ENCODE measurements around the gene LEMD1.
A peak's percentile ranks its signal among the peaks of the same experiment; 100 is the strongest.
"Not testable (repeated sequence)": the region's sequence is repeated elsewhere in the genome, so short reads cannot be mapped to it uniquely, and the experiment has no call there.

LEMD1 gene

DNA sequence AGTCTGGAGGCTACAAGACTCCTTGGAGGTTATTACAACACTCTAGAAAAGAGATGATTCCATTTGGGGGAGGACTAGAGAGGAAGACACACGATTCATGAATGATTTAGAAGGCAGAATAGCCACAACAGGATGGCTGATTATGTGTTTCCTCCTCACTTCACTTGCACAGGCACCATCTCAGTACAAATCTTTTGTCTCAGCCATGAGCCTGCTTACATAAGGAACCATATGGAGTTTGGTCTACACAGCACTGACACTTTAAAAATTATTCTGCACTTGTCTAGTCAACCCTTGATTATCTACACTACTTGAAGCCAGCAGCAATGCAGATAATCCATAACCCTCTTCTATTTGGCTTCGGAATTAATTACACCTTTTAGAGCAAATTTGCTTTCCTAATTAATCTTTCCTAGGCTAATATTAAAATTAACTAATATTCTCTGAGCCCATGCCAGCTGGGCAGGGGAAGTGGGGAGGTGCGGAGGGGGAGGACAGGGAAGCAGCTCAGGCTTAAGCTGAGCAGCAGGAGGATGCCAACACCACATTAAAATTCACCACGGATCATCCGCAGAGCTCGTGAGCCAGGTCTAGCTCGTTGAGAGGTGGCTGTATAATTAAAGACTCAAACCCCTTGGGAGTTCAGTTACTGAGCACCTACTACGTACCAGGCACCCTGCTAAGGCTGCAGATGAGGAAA is 3.2 kb upstream of the LEMD1 start:
- DNase-seq, result no peak

DNA sequence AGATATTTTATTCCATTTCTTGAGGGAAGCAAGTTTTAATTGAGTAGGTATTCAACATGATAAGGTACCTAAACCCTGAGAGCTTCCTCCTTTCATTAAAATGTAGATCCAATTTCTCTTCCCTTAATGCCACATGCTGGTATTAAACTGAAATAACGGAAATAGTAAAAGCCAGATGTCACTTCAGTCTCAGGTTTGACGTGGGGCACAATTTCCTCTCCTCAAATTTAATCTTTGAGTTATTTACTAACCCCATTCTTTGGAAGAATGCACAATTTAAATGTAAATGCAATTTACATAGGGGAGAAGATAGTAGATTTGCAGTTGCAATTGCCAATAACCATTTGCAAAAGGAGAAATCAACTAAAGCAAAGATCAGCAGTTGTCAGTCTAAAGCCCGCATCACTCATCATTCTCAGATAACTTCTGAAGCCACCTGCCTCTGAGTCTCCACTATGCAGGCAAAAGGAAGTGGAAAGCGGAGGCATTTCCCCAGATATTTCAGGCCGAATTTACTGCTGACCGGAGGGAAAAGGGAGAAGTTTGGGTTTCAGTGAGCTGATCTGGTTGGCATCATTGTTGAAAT is 2.1 kb upstream of the LEMD1 start:
- no peak for DNase-seq

DNA sequence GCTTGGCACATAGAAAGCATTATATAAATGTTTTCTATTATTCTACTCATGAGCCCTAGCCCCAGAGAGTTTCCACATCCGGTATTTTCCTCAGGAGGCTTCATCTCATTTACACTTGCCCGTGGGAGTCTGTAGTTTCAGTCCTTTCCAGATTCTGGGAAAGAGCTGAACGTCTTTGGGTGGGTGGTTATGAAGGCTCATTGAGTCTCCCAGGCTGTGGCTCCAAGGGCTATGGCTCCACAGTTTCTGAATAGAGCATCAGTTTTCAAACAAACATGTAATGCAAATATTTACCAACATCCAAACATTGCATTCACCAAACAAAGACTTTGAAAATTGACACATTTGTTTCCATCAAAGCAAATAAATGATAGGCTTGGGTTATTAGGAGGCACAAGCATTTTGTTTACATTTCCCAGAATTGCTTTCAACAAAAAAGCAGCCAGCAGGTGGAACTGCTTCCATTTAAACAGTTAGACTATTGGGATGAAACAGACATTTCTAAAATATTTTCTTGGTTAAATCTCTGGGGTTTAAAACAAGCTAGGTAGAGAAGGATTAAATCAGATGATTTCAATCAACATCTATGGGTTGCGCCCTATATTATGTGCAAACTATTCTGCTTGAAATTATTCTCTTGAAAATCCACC is 1.3 kb upstream of the LEMD1 start:
- no peak for DNase-seq

DNA sequence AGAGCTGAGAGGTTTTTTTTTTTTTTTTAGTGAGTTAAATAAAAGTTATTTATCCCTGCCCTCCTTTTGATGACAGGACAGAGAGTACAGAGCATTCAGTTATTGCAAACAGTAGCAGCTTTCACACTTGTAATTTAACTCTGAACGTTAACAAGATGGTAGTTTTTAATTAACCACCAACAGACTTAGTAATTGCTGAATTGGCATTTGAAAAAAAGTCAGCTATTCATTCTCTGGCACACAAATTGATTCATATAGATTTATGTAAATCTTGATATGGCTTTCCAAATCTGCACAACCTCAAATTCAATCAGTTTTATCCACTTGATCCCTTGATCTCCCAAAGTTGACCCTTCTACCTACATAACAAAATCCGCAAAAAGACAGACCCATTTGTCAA is 918 bp downstream of the LEMD1 start:
- no peak for DNase-seq

DNA sequence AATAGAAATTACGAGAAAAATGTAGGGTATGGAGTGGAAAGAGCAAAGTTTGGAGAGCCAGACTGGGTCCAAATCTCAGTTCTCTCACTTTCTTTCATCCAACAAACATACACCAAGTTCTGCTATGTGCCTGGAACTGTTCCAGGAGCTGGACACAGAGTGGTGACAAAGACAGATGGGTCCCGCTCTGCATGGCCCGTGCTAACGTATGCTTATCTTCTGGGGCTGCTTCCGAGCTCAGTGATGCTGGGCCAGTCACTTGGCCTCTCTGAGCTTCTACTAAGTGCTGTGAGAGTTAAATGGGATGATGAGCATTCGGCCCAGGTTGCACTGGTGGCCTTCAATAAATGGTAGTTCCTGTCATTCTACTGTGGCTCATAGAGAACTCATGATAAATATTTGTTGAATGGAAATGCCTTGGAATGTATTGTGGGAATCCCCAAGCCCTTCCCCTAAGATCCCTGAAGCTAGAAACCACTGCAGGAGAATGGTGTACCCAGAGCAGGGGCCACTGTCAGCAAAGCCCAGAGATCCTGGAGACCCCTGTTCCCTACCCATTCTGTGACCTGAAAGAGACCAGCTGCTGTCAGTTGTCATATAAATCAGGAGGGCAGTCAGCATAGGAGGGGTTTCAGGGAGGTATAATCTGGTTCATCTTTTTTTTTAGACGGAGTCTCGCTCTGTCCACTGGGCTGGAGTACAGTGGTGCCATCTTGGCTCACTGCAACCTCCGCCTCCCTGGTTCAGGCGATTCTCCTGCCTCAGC is 3.8 kb downstream of the LEMD1 start:
- no peak for DNase-seq

DNA sequence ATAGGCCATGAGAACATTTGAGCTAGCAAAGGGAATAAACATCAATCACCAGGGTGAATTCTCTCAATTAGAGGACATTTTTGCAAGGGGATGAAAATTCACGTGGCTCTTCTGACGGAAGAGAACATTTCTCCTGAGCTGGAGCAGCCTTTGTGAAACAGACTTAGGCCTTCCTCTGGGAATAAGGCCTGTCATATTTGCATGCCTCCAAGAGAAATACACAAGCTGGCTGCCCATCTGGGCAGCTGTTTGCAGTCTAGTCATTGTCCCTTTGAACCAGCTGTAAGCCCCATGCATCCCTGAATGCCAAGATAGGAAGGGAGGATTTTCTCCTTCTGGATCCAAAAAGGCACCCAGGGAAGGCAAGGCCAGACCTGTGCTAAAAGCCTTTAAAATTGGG is 5.5 kb downstream of the LEMD1 start:
- no peak for DNase-seq

DNA sequence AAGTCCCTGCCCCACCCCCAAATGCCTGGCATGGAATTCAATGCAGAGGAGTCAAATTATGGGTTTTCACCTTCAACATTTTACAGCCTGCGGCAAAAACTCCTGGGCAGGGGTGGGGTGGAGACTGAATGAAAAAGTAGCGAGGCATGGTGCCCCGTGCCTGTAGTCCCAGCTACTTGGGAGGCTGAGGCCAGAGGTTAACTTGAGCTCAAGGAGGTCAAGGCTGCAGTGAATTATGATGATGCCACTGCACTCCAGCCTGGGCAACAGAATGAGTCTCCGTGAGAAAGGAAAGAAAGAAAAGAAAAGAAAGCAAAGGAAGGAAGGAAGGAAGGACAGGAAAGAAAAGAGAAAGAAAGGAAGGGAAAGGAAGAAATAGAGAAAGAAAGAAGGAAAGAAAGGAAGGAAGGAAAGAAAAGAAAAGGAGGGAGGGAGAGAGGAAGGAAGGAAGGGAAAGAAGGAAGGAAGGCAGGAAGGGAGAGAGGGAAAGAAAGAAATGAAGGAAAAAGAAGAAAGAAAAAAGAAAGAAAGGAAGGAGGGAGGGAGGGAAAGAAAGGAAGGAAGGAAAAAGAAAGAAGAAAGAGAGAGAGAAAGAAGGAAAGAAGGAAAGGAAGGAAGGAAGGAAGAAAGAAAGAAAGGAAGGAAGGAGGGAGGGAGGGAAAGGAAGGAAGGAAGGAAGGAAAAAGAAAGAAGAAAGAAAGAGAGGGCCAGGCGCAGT is 11.1 kb downstream of the LEMD1 start:
- DNase-seq, result no peak

DNA sequence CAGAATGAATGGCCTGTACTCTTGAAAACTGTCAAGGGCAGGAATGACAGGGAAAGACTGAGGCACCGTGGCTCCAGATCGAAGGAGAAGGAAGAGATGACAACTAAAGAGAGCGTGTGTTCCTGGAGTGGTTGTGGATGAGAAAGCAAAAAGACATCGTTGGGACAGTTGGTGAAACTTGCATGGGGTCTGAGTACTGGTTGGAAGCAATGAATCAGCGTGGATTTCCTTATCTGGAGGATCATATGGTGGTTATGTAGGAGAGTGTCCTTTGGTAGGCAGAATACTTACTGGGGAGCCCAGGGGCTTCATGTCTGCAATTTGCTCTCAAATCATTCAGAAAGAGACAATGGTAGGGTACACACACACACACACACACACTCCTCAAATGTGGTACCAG is 13.9 kb downstream of the LEMD1 start:
- DNase-seq, result no peak

DNA sequence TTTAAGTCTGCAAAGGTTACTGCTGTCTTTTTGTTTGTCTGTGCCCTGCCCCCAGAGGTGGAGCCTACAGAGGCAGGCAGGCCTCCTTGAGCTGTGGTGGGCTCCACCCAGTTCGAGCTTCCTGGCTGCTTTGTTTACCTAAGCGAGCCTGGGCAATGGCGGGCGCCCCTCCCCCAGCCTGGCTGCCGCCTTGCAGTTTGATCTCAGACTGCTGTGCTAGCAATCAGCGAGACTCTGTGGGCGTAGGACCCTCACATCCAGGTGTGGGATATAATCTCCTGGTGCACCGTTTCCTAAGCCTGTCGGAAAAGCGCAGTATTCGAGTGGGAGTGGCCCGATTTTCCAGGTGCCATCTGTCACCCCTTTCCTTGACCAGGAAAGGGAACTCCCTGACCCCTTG is 15.6 kb downstream of the LEMD1 start:
- not testable (repeated sequence) for DNase-seq

DNA sequence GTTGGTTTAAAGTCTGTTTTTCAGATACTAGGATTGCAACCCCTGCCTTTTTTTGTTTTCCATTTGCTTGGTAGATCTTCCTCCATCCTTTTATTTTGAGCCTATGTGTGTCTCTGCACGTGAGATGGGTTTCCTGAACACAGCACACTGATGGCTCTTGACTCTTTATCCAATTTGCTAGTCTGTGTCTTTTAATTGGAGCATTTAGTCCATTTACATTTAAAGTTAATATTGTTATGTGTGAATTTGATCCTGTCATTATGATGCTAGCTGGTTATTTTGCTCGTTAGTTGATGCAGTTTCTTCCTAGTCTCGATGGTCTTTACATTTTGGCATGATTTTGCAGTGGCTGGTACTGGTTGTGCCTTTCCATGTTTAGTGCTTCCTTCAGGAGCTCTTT is 17.4 kb downstream of the LEMD1 start:
- not testable (repeated sequence) for DNase-seq

DNA sequence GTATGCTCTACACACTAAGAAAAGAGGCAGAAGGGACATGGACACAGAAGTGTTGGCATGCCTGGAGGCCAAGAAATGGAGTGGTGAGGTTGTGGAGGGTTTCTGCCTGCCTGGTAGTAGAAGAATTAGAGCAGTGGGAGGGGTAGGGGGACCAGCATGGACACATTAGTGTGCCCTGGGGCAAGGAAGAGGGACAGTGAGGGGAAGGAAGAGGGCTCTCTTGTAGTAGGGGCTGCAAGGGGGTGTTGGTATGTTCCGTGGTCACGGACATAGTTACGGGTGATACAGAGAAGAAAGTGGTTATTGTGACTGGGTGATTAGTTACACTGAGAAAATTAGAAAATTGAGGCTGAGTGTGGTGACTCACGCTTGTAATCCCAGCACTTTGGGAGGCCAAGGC is 23.3 kb downstream of the LEMD1 start:
- no peak for DNase-seq

DNA sequence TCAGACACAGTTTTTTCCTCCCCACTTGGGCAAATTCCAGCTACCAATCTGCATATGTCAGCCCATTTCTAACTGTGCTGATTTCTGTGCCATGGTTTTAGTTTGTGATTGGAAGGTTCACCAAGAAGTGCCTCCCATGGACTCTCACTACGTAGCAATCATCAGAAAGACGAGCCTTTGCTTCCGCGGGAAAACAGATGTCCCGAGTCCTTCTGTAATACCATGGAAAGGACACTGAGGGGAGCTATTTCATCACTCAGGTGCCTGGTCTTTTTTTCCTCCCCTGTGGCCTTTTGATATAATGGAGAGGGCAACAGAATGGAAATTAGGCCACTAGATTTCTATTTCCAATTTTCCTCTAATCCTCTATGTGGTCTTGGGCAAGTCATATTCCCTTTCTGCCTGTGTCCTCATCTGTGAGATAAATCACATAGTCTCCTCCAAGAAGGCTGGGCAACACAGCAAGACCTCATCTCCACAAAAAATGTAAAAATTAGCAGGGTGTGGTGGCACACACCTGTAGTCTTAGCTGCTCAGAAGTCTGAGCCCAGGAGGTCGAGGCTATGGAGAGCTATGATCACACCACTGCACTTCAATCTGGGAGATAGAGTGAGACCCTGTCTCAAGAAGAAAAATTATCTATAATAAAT is 24.8 kb downstream of the LEMD1 start:
- peak; percentile 38 to 40 for DNase-seq

DNA sequence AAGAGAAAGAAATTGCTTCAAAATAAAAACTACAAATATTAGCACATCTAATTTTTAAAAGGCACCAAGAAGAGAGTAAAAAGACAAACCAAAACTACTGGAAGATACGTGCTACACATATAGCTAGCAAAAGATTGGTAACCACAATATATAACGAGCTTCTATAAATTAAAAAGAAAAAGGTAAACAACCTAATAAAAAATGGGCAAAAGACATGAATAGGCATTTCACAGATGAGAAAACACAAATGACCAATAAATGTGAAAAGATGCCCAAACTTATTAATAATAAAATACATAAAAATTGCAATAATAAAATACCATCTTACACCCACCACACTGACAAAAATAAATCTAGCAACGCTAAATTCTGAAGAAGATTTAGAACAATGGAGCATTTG is 26.2 kb downstream of the LEMD1 start:
- no peak for DNase-seq

DNA sequence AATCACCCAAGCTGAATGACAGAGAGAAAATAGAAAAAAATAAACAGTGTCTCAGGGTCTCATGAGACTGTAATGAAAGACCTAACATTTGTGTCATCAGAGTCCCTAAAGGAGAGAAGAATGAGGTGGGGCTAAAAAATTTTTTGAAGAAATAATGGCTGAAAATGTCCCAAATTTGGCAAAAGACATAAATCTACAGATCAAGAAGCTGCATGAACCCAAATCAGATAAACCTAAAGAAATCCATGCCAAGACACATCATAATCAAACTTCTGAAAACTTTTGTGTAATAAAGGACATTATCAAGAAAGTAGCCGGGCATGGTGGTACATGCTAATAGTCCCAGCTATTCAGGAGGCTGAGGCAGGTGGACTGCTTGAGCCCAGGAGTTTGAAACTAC is 29.2 kb downstream of the LEMD1 start:
- DNase-seq, result no peak

DNA sequence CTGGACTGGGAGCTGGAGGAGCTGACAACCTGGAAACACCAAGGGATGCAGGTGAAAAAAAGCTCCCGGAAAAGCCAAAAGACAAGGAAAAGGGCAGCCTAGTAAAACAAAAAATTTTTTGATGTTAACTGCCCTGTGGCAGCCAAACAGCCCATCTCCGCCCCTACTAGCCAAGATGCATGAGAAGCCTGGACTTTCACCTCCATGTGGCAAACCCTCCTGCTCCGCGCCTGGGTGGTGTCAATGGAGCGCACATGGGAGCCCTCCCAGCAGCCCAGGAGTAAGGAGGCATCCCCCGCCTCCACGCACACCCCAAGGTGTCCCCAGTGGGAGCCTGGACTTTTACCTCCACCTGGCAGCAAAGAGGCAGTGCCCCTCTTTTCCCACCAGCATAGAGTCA is 30.5 kb downstream of the LEMD1 start:
- no peak for DNase-seq

DNA sequence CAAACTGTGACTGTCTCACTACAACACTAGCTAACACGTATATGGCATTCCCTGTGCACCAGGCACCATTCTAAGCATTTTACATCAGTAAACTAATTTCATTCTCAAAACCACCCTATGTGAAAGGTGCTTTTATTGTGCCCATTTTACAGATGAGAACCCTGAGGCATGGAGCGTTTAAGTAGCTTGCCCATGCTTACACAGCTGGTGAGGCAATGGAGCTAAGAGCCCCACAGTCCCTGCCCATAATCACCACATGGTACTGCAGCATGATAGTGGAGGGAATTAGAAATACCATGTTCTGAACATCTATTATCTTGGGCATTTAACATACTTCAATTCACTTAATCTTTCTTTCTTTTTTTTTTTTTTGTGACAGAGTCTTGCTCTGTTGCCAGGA is 34.0 kb downstream of the LEMD1 start:
- no peak for DNase-seq

DNA sequence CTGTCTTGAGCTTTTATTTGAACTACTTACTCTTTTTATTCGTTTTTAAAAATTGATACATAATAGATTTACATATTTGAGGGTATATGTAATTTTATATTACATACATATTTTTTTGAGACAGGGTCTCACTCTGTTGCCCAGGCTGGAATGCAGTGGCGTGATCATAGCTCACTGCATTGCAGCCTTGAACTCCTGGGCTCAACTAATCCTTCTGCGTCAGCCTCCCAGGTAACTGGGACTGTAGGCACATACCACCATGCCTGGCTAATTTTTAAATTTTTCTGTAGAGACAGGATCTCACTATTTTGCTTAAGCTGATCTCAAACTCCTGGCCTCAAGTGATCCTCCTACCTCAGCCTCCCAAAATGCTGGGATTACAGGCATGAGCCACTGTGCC is 38.9 kb downstream of the LEMD1 start:
- DNase-seq, result not testable (repeated sequence)

DNA sequence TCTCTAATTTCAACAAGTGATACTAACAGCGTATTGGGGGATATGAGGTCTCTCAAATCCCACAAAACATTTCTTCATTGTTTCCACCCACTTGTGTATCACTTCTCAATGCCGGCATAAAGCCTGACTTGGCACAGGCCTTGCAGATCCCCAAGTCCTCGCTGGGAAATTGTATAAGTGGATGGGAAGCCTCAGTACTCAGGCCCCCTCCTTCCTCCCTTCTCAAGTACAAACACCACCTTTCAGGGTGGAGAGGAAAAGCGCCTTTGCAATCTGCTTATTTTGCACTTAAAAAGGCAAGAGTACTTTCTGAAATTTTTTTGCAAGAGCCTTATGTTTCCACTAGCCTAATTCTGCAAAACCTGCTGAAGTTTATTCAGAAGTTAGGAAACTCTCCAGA is 39.3 kb downstream of the LEMD1 start:
- no peak for DNase-seq

DNA sequence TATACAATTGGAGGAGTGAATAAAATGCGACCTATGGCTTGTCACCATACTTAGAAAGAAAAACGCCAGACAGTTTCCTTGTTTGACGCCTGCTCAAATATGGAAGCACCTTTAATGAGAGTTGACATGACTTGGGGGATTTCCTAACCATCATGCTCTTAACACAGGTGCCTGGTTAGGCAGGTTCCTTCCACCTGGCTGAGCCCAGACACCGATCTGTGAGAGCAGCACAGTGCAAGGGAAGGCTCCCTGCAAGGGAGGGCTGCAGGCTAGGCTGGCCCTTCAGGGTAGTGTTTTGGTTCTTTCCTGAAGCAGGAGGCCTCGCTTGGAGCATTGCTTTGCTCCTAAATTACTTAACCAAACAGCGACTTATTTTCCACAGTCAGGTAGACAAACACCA is 40.6 kb downstream of the LEMD1 start:
- DNase-seq, result no peak

DNA sequence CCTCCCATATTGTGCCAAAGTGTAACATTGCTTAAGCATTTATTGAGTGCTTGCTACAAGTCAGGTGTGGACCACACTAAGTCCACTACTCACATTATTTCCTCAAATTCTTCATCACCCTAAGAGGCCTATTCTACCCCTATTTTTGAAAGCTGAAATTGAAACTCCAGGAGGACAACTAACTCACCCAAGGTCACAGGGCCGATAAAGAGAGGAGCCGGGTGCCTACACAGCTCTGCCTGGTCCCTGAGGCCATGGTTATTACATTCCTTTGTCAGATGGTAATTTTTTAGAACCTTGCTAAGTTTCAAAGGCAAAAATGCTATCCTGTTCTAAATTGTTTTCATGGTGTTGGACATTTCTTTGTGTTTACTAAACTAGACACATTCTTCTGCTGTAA is 41.0 kb downstream of the LEMD1 start:
- no peak for DNase-seq

DNA sequence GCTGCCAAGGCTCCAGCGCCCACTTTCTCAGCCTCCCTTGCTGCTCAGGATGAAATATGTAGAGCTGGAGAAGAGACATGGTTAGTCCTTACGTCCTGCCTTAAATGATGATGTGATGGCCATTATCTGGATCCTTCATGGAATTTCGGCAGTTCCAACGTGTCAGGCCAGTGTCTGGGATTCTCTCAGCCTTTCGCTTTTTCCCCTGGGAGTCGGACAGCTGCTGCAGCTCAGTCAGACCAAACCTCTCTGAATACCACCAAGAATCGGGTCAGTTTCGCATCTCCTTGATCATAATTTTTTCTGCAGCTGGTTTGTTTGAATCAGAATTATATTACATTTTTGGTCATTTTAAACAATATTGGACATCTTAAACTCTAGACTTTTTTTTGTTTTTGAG is 42.8 kb downstream of the LEMD1 start:
- DNase-seq, result no peak

DNA sequence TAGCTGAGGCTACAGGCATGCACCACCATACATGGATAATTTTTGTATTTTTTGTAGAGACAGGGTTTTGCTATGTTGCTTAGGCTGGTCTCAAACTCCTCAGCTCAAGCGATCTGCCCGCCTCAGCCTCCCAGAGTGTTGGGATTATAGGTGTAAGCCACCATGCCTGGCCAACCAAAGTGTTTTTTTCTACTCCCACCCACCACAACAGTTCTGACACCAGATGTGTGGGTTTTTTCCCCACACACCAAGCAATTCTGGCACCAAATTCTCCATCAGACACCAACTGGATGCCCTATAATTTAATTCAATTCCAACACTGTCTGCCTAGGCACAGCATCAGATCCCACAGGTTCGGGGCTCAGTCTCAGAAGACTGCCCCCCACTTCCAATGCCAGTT is 44.5 kb downstream of the LEMD1 start:
- DNase-seq, result no peak

DNA sequence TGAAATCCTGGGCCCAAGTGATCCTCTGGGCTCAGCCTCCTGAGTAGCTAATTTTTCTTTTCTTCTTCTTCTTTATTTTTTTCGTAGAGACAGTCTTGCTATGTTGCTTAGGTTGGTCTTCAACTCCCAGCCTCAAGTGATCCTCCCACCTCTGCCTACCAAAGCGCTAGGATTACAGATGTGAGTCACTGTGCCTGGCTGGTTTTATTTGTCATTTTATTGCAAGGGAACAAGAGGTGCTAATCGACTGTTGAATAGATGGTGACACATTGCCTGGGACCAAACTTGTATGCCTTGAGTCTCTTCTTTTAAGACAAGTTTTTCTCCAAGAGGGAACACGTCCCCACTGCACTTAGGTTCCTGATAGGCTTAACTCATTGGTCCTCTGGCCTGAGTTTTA is 45.1 kb downstream of the LEMD1 start:
- no peak for DNase-seq

Measured in AML-193 (cell line).